Cardiac fibroblast (primary cell): Measurements from ENCODE around the gene PDE8B.

Experiments used
- DNase-seq, 2 donors: peaks; one replicate each; pipeline versions ENCODE4 v3.0.0 to v3.0.0-alpha.2; 2010; ENCODE audit warnings: low read depth in 2 of 2
- H3K4me3 ChIP-seq, 2 donors: replicated peaks in 1 of 2; 1 replicate in 1 of 2; 2 replicates in 1 of 2; pipeline ENCODE4 v1.5.1; 2011; ENCODE audit warnings: low read depth in 2 of 2, low read length in 2 of 2, mild to moderate bottlenecking in 2 of 2, moderate library complexity in 1 of 2
- TF ChIP-seq, protein P1 (sequence below): IDR thresholded peaks from one replicate; pipeline ENCODE4 v1.5.1; 2011; ENCODE audit warnings: low read depth, mild to moderate bottlenecking, low read length, inconsistent platforms

The PDE8B gene

DNA sequence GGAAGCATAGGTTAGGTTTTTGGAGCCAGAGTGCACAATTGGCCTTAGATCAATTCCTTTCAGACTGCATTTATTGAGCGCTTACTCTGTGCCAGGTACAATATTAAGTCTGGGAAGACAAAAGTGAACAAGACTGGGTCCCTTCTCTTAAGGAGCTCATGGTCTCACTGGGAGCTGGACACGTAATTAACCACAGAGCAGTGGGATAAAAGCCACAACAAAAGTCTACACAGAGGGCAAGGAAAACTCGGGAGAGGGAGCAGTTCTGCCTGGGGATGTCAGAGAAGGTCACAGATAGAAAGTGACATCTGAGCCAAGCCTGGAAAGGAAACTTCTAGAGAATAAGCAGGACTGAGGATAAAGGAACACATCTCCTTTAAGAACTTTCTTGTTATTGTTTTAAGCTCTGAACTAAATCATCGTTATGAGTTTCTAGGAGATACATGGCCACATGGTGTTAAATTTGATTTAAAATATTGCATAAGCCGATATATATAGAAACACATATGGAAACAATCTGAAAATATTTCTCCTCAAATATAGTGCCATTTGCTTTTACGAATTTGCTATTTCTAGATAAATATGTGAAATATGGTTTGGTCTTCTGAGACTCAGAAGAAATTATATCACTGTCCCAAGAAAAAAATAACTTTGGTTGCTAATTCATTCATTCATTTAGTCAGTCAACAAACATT is 40.1 kb upstream of the PDE8B start:
- TF ChIP-seq, protein P1, sequence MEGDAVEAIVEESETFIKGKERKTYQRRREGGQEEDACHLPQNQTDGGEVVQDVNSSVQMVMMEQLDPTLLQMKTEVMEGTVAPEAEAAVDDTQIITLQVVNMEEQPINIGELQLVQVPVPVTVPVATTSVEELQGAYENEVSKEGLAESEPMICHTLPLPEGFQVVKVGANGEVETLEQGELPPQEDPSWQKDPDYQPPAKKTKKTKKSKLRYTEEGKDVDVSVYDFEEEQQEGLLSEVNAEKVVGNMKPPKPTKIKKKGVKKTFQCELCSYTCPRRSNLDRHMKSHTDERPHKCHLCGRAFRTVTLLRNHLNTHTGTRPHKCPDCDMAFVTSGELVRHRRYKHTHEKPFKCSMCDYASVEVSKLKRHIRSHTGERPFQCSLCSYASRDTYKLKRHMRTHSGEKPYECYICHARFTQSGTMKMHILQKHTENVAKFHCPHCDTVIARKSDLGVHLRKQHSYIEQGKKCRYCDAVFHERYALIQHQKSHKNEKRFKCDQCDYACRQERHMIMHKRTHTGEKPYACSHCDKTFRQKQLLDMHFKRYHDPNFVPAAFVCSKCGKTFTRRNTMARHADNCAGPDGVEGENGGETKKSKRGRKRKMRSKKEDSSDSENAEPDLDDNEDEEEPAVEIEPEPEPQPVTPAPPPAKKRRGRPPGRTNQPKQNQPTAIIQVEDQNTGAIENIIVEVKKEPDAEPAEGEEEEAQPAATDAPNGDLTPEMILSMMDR: no peak
- no peak overlapping the region for H3K4me3 ChIP-seq
- no peak for DNase-seq

- TF ChIP-seq, protein P1: no peak
- no peak overlapping the region for H3K4me3 ChIP-seq
- DNase-seq: no peak
These were observed 39.2 kb upstream of the PDE8B start for GRCh38 chr5:77171141-77171910.

DNA sequence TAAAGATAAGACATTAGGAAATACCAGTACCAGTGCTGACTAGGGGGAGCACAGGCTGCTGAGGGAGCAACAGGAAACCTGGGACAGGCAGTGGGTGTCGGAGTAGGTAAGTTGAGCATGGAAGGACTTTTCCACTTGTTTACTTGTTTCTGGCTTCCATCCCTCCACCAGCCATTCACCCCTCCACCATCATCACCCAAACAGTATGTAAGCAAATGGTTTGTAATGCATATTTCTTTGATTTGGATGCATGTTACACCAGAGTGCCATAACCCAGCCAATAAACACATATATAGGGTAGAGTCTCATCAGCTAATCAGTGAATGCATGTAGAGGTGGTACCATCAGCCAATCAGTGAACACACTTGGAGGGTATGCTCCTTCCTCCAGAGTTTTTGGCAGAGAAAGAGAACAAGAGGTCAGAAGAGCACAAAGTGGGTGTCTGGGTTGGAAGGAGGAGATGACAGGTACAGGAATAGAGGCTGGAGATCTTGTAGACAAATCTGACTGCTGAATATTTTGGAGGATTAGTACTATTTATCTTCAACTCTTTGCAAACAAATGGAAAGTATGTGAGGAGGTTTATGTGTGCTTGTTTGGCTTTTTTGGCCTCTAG is 37.7 kb upstream of the PDE8B start:
- no peak for DNase-seq
- no peak overlapping the region for H3K4me3 ChIP-seq
- TF ChIP-seq, protein P1: no peak

DNA sequence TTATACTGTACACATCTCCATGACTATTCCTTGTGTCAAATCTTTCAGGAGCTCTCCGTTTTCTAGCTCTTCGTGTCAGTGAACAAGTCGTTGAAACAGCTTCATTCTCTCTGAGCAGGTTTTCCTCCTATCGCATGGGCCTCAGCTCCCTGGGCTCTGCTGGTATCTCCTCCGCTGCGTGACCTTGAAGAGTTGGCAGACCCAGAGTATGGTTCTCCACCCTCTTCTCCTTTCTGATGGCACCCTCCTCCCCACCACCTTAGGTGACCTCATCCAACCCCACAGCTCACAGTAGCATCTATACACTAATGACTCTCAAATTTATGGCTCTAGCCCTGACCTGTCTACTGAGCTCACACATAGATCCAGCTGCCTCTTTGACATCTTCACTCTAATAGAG is 36.0 kb upstream of the PDE8B start:
- H3K4me3 ChIP-seq: no peak overlapping the region
- no peak for DNase-seq
- TF ChIP-seq, protein P1: no peak

DNA sequence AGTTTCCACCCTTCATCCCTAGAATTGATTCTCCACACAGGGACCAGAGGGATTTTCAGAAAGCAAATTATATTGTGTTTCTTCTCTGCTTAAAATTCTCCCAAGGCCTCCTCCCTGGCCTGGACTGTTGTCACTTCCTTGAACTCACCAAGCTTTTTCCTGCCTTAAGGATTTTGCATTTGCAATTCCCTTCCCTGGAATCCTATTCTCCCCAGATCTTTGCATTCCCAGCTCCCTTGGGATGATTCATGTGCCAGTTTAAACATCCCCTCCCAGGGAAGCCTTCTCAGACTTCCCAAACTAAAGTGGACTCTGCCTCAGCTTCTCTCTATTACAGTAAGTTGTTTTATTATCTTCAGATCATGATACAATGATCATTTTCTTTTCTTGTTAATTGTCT is 35.2 kb upstream of the PDE8B start:
- no peak for DNase-seq
- TF ChIP-seq, protein P1: no peak
- H3K4me3 ChIP-seq: no peak overlapping the region

DNA sequence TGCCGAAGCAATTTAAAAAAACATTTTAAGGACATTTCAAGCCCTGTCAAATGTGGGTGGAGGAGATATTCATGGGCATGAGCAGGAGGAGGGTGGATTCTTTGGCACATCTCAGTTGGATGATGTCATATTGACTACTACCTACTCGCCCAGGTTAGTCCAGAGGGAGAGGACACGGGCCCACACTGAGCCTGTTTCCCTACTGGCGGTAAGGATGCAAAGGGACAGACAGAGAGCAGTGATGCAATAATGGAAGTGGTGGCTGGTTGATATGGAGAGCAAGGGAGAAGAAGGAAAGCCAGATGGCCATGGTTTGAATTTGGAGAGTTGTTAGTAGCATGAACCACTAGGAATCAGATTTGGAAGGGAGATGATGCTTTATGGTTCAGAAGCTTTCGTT is 34.1 kb upstream of the PDE8B start:
- H3K4me3 ChIP-seq: no peak overlapping the region
- no peak for DNase-seq
- TF ChIP-seq, protein P1: no peak
